Adrenal gland (tissue), 5 donors: ENCODE measurements around the gene NEK2.

Experiments used
- CTCF ChIP-seq, 6 experiments: fragments of 450-650 bp in 4 of 6; fragments of 200-600 bp in 2 of 6; sonication (generic) in 1 of 6; IDR thresholded peaks; 1 replicate in 5 of 6; 2 replicates in 1 of 6; pipeline versions ENCODE4 v1.5.1 to v1.8.0; 2016 to 2021; ENCODE audit warnings: antibody characterized with exemption in 6 of 6, mild to moderate bottlenecking in 2 of 6, moderate library complexity in 1 of 6
- POLR2A ChIP-seq, 2 donors: fragments of 450-650 bp; IDR thresholded peaks; one replicate each; pipeline ENCODE4 v1.6.1; 2017; ENCODE audit warnings: antibody characterized with exemption in 2 of 2, mild to moderate bottlenecking in 2 of 2, moderate library complexity in 1 of 2
- donor health status: DM: no; HTN: no; CAD: no.

DNA sequence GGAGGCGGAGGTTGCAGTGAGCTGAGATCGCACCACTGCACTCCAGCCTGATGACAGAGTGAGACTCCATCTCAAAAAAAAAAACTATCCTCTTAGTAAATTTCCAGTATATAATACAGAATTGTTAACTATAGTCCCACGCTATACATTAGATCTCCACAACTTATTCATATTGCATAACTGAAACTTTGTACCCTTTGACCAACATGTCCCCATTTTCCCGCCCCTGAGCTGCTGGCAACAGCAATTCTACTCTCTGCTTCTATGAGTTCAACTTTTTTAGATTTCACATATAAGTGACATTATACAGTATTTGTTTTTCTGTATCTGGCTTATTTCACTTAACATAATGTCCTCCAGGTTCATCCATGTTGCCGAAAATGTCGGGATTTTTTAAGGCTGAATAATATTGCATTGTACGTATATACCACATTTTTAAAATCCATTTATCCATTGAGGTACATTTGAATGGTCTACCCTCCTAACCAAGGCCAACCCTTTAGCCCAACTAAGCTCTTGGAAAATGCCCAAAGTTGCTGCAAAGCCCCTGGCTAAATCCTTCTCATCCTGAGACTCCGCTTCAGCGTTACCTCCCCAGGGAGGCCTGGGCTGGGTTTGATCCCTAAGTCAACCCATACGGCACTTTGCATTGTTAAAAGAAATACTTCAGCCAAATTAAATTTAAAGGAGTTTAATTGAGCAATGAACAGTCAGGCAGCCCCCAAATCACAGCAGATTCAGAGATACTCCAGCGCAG, 34.2 kb downstream of the NEK2 start:
- TF ChIP-seq CTCF (IDR thresholded peaks at IDR 0.05) = no peak
- no peak for TF ChIP-seq POLR2A (IDR thresholded peaks at IDR 0.05)
